HCT116 (cell line): Measurements from ENCODE around the gene FGGY. TPM values are rescaled to one million over a fixed set of nuclear protein-coding genes. Genes with fewer than 3 reads are reported as not detected.

Experiments
- ATAC-seq: fragments of 200-7000 bp; cut with Tn5 transposase; 2 replicates; pipeline ENCODE4 v1.9.1; 2020; ENCODE audit warnings: mild to moderate bottlenecking, moderate library complexity
- BruUV-seq: library from RNA; stranded (reverse); fragments of 400-500 nt; replicated peaks from 2 replicates; lab custom pipeline; 2021; lab: Mats Ljungman, UMichigan
- CTCF ChIA-PET: fragments of 300-600 bp; sonication (Branson Sonifier 250); formaldehyde crosslinking; loops from one replicate; lab custom pipeline; 2021; ENCODE audit warnings: antibody characterized with exemption; lab: Charles Lee
- POLR2A ChIA-PET: fragments of 300-600, 350-600 bp; sonication (Branson Sonifier 250); formaldehyde crosslinking; loops from one replicate; lab custom pipeline; 2021; ENCODE audit warnings: antibody characterized with exemption; lab: Charles Lee
- RAD21 ChIA-PET, 2 experiments: fragments of 300-600 bp; sonication (Branson Sonifier 250); formaldehyde crosslinking; loops; one replicate each; lab custom pipeline; 2023; ENCODE audit warnings: low total read pairs in 2 of 2; ENCODE audit not compliant: uncharacterized antibody in 2 of 2, unreplicated experiment in 2 of 2, low non-redundant PET in 1 of 2; lab: Charles Lee
- DNase-seq: peaks from one replicate; pipeline ENCODE4 v3.0.0-alpha.2; 2010; ENCODE audit warnings: low read depth, low spot score
- H2AFZ ChIP-seq: fragments of 200-600 bp; shearing (Covaris generic), sonication (generic); 2 replicates; pipeline ENCODE4 v1.6.1; 2017; ENCODE audit warnings: low read depth, mixed run types, mixed read lengths, antibody characterized with exemption, low read length; ENCODE audit not compliant: poor library complexity, severe bottlenecking
- H3K27ac ChIP-seq: 2 replicates; pipeline ENCODE4 v1.5.1; 2012; ENCODE audit warnings: low read depth, low read length
- H3K27me3 ChIP-seq: fragments of 200-600 bp; sonication (generic); 2 replicates; pipeline ENCODE4 v1.6.1; 2016; ENCODE audit warnings: mixed run types, low read length, mixed read lengths; ENCODE audit not compliant: insufficient read depth
- H3K36me3 ChIP-seq, 2 experiments: fragments of 200-500 bp in 1 of 2; fragments of 200-600 bp in 1 of 2; sonication (Bioruptor generic) in 1 of 2; sonication (generic) in 1 of 2; 2 replicates each; pipeline versions ENCODE4 v1.5.1 to v1.6.1; 2014 to 2016; ENCODE audit warnings: low read length in 2 of 2, inconsistent platforms in 1 of 2, mixed read lengths in 1 of 2, mixed run types in 1 of 2; ENCODE audit not compliant: insufficient read depth in 2 of 2, control insufficient read depth in 1 of 2
- H3K4me1 ChIP-seq, 2 experiments: fragments of 200-600 bp in 1 of 2; sonication (generic) in 1 of 2; 2 replicates each; pipeline versions ENCODE4 v1.5.1 to v1.6.1; 2012 to 2017; ENCODE audit warnings: low read length in 2 of 2, inconsistent platforms in 1 of 2, mild to moderate bottlenecking in 1 of 2, mixed read lengths in 1 of 2, mixed run types in 1 of 2, moderate library complexity in 1 of 2; ENCODE audit not compliant: insufficient read depth in 2 of 2, control insufficient read depth in 1 of 2
- H3K4me2 ChIP-seq: fragments of 200-600 bp; sonication (generic); 2 replicates; pipeline ENCODE4 v1.6.1; 2017; ENCODE audit warnings: mixed run types, low read length, mixed read lengths
- H3K4me3 ChIP-seq, 2 experiments: fragments of 200-600 bp in 1 of 2; sonication (generic) in 1 of 2; replicated peaks in 1 of 2; 2 replicates each; pipeline ENCODE4 v1.5.1; 2011 to 2016; ENCODE audit warnings: low read length in 2 of 2, control low read depth in 1 of 2, low read depth in 1 of 2, mild to moderate bottlenecking in 1 of 2, mixed read lengths in 1 of 2, mixed run types in 1 of 2
- H3K79me2 ChIP-seq: fragments of 200-600 bp; sonication (generic); 2 replicates; pipeline ENCODE4 v1.6.1; 2017; ENCODE audit warnings: mild to moderate bottlenecking, mixed run types, low read length, moderate library complexity, mixed read lengths; ENCODE audit not compliant: insufficient read depth
- H3K9ac ChIP-seq: fragments of 200-600 bp; sonication (generic); 2 replicates; pipeline ENCODE4 v1.6.1; 2016; ENCODE audit warnings: low read length, mixed read lengths
- H3K9me2 ChIP-seq: fragments of 200-600 bp; sonication (generic), shearing (Covaris generic); 2 replicates; pipeline ENCODE4 v1.6.1; 2017; ENCODE audit warnings: mixed run types, mild to moderate bottlenecking, moderate library complexity; ENCODE audit not compliant: insufficient read depth
- H3K9me3 ChIP-seq, 2 experiments: fragments of 200-500 bp in 1 of 2; fragments of 200-600 bp in 1 of 2; sonication (Bioruptor generic) in 1 of 2; sonication (generic) in 1 of 2; 2 replicates each; pipeline ENCODE4 v1.6.1; 2014 to 2017; ENCODE audit warnings: low read length in 2 of 2, mixed read lengths in 2 of 2, inconsistent platforms in 1 of 2, low read depth in 1 of 2, mild to moderate bottlenecking in 1 of 2, mixed run types in 1 of 2, moderate library complexity in 1 of 2; ENCODE audit not compliant: control insufficient read depth in 1 of 2, insufficient read depth in 1 of 2
- H4K20me1 ChIP-seq: fragments of 200-600 bp; sonication (generic), shearing (Covaris generic); 2 replicates; pipeline ENCODE4 v1.6.1; 2017; ENCODE audit warnings: mixed run types, mild to moderate bottlenecking, moderate library complexity; ENCODE audit not compliant: insufficient read depth
- CBX3 ChIP-seq: IDR thresholded peaks from 2 replicates; pipeline ENCODE4 v1.6.1; 2012; ENCODE audit warnings: low read depth
- CEBPB ChIP-seq: IDR thresholded peaks from 2 replicates; pipeline ENCODE4 v1.6.1; 2012; ENCODE audit warnings: low read depth
- EGR1 ChIP-seq: IDR thresholded peaks from 2 replicates; pipeline ENCODE4 v1.6.1; 2012; ENCODE audit warnings: low read depth
- ELF1 ChIP-seq: IDR thresholded peaks from 2 replicates; pipeline ENCODE4 v1.6.1; 2012; ENCODE audit warnings: low read depth, borderline replicate concordance
- EZH2 ChIP-seq: fragments of 200-600 bp; sonication (generic); IDR thresholded peaks from 2 replicates; pipeline ENCODE4 v1.6.1; 2017; ENCODE audit warnings: antibody characterized with exemption, mixed run types
- EZH2phosphoT487 ChIP-seq: fragments of 200-600 bp; IDR thresholded peaks from 2 replicates; pipeline ENCODE4 v1.6.1; 2018; ENCODE audit warnings: antibody characterized with exemption, borderline replicate concordance
- FOSL1 ChIP-seq: IDR thresholded peaks from 2 replicates; pipeline ENCODE4 v1.6.1; 2012; ENCODE audit warnings: low read depth
- JUND ChIP-seq: IDR thresholded peaks from 2 replicates; pipeline ENCODE4 v1.6.1; 2012
- POLR2A ChIP-seq: IDR thresholded peaks from 2 replicates; pipeline ENCODE4 v1.7.0; 2011; ENCODE audit warnings: borderline replicate concordance; ENCODE audit not compliant: insufficient read depth, insufficient read length; ENCODE audit errors: extremely low read depth
- RAD21 ChIP-seq: IDR thresholded peaks from 2 replicates; pipeline ENCODE4 v1.6.1; 2012; ENCODE audit warnings: low read depth, mild to moderate bottlenecking
- TCF7L2 ChIP-seq: IDR thresholded peaks from 2 replicates; pipeline ENCODE4 v1.7.0; 2011; ENCODE audit warnings: borderline replicate concordance, inconsistent platforms; ENCODE audit not compliant: insufficient read depth, insufficient read length; ENCODE audit errors: extremely low read depth
- ZFX ChIP-seq: fragments of 450-650 bp; IDR thresholded peaks from 2 replicates; pipeline ENCODE4 v1.6.1; 2017
- ZNF274 ChIP-seq: fragments of 200-500 bp; sonication (Bioruptor generic); IDR thresholded peaks from 2 replicates; pipeline ENCODE4 v1.6.1; 2014; ENCODE audit warnings: mild to moderate bottlenecking, low read depth, low read length, inconsistent platforms
- intact Hi-C: fragments of 100-400 bp; cut with micrococcal nuclease; formaldehyde crosslinking; loops from 2 replicates; pipeline ENCODE4 v1.10.0; 2022
- total RNA-seq: library from RNA; stranded (reverse); gene quantifications from one replicate; pipeline ENCODE4 v1.2.1, GENCODE V29; 2021; ENCODE audit not compliant: unreplicated experiment
- TF ChIP-seq, protein P1 (sequence below): IDR thresholded peaks from 2 replicates; pipeline ENCODE4 v1.6.1; 2012
- TF ChIP-seq, protein P2 (sequence below): IDR thresholded peaks from 2 replicates; pipeline ENCODE4 v1.6.1; 2012; ENCODE audit warnings: low read depth
- TF ChIP-seq, protein P3 (sequence below): IDR thresholded peaks from 2 replicates; pipeline ENCODE4 v1.6.1; 2011; ENCODE audit warnings: mild to moderate bottlenecking, low read length, moderate library complexity; ENCODE audit not compliant: insufficient replicate concordance; ENCODE audit errors: extremely low read depth

Gene FGGY
- total RNA-seq, 1 experiment from 2014 or later, result 10.6 TPM

DNA sequence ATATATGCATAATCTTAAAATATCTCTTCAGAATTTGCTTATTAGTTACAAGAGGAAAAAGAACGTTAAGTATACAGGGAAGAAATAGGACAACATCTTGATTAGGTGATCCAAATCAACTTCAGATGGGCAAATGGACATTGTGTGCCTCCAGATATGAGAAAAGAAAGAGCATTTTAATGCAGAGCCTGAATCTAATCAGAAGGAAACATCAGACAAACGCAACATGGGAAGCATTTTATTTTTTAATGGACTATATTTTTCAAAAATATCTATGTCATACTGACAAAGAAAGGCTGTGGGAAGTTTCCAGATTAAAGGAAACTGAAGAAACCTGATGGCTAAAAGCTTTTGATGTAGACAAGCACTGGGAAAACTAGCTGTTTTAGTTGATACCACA lies 466.5 kb downstream of the FGGY start:
- intact Hi-C loops, result no loop called here
- Histone ChIP-seq H3K27ac (no peak overlapping the region), H3K4me2 (no peak overlapping the region), H3K27me3 (no peaks in the 10 kb centered on the region), H4K20me1 (no peaks in the 10 kb centered on the region), H3K4me3 (no peak overlapping the region), H3K9ac (no peak overlapping the region), H3K9me3 (no peaks in the 10 kb centered on the region), H3K9me2 (no peaks in the 10 kb centered on the region), H3K4me1 (peaks cover 0 to 8% of the 10 kb centered on the region in 2 experiments; a peak in 2 of 4 replicates), H2AFZ (no peak overlapping the region), H3K36me3 (no peaks in the 10 kb centered on the region), H3K79me2 (no peaks in the 10 kb centered on the region)
- ATAC-seq (no peak), DNase-seq (no peak)
- ChIA-PET RAD21 (no interaction called here), CTCF (no interaction called here), POLR2A (no interaction called here)
- TF ChIP-seq JUND, result no peak
- no peak for TF ChIP-seq CEBPB
- TF ChIP-seq ZFX, result no peak
- no peak for TF ChIP-seq EGR1
- no peak for TF ChIP-seq ZNF274
- no peak for TF ChIP-seq FOSL1
- no TSS peak for BruUV-seq

DNA sequence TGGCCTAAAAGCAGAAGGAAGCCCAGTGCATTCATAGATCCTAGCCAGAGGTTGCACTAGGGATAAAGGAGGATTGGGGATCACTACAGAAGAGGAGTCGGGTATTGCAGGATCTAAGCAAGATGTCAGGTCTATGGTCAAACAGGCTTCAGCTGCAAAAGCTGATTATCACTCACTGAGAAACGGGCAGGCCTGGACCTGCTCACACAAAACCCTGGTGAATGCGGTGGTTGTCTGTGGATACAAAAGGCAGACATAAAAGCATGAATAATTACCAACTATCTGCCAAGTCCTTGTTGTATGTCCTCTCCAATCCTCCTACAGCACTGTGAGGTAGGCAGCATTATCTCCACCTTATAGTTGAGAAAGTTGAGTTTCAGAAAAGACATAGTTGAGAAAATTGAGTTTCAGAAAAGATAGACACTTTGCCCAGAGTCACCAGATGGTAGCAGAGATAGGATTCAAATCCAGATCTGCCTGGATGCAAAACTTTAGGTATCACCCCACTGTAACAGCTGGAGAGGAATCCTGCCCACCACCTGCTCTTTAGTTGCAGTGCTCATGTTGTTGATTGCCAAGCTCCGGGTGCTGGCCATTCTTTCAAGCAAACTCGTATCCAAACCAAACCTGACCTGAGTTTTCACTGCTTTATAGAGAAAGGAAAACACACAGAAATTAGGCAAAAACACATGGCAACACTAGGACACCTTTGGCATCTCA lies 468.3 kb downstream of the FGGY start:
- H2AFZ ChIP-seq, result no peak overlapping the region
- no peak overlapping the region for H3K9ac ChIP-seq
- no peak overlapping the region for H3K27ac ChIP-seq
- ChIA-PET RAD21 (no interaction called here), CTCF (no interaction called here), POLR2A (no interaction called here)
- H4K20me1 ChIP-seq, result no peaks in the 10 kb centered on the region
- intact Hi-C loops, result no loop called here
- no peak for DNase-seq
- no TSS peak for BruUV-seq
- H3K9me2 ChIP-seq, result no peaks in the 10 kb centered on the region
- H3K36me3 ChIP-seq, result no peaks in the 10 kb centered on the region
- H3K4me3 ChIP-seq, result no peak overlapping the region
- H3K4me1 ChIP-seq, result no peaks in the 10 kb centered on the region
- no peak for ATAC-seq
- no peaks in the 10 kb centered on the region for H3K9me3 ChIP-seq
- no peaks in the 10 kb centered on the region for H3K79me2 ChIP-seq
- H3K27me3 ChIP-seq, result no peaks in the 10 kb centered on the region
- H3K4me2 ChIP-seq, result no peak overlapping the region
- TF ChIP-seq, protein P1, sequence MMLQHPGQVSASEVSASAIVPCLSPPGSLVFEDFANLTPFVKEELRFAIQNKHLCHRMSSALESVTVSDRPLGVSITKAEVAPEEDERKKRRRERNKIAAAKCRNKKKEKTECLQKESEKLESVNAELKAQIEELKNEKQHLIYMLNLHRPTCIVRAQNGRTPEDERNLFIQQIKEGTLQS, result no peak
- TF ChIP-seq TCF7L2 (no peak), POLR2A (no peak), JUND (no peak), CBX3 (no peak), EZH2phosphoT487 (no peak), ZFX (no peak), EZH2 (no peak), RAD21 (no peak), ELF1 (no peak), FOSL1 (no peak), ZNF274 (no peak)
- TF ChIP-seq, protein P2, sequence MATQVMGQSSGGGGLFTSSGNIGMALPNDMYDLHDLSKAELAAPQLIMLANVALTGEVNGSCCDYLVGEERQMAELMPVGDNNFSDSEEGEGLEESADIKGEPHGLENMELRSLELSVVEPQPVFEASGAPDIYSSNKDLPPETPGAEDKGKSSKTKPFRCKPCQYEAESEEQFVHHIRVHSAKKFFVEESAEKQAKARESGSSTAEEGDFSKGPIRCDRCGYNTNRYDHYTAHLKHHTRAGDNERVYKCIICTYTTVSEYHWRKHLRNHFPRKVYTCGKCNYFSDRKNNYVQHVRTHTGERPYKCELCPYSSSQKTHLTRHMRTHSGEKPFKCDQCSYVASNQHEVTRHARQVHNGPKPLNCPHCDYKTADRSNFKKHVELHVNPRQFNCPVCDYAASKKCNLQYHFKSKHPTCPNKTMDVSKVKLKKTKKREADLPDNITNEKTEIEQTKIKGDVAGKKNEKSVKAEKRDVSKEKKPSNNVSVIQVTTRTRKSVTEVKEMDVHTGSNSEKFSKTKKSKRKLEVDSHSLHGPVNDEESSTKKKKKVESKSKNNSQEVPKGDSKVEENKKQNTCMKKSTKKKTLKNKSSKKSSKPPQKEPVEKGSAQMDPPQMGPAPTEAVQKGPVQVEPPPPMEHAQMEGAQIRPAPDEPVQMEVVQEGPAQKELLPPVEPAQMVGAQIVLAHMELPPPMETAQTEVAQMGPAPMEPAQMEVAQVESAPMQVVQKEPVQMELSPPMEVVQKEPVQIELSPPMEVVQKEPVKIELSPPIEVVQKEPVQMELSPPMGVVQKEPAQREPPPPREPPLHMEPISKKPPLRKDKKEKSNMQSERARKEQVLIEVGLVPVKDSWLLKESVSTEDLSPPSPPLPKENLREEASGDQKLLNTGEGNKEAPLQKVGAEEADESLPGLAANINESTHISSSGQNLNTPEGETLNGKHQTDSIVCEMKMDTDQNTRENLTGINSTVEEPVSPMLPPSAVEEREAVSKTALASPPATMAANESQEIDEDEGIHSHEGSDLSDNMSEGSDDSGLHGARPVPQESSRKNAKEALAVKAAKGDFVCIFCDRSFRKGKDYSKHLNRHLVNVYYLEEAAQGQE, result no peak
- TF ChIP-seq, protein P3, sequence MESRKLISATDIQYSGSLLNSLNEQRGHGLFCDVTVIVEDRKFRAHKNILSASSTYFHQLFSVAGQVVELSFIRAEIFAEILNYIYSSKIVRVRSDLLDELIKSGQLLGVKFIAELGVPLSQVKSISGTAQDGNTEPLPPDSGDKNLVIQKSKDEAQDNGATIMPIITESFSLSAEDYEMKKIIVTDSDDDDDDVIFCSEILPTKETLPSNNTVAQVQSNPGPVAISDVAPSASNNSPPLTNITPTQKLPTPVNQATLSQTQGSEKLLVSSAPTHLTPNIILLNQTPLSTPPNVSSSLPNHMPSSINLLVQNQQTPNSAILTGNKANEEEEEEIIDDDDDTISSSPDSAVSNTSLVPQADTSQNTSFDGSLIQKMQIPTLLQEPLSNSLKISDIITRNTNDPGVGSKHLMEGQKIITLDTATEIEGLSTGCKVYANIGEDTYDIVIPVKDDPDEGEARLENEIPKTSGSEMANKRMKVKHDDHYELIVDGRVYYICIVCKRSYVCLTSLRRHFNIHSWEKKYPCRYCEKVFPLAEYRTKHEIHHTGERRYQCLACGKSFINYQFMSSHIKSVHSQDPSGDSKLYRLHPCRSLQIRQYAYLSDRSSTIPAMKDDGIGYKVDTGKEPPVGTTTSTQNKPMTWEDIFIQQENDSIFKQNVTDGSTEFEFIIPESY, result no peak
